HepG2 (cell line): Measurements from ENCODE around the gene GSK3A. TPM values are rescaled to one million over a fixed set of nuclear protein-coding genes. Genes with fewer than 3 reads are reported as not detected.

ENCODE experiments used
- AHDC1 ChIP-seq: sonication (generic); formaldehyde crosslinking; IDR thresholded peaks from 2 replicates; pipeline ENCODE4 v1.5.1; 2020; ENCODE audit warnings: mild to moderate bottlenecking, missing genetic modification reagents, borderline replicate concordance
- ARNT2 ChIP-seq: sonication (generic); formaldehyde crosslinking; IDR thresholded peaks from 2 replicates; pipeline ENCODE4 v1.8.0; 2022; ENCODE audit warnings: mild to moderate bottlenecking, low read depth, missing genetic modification reagents, moderate library complexity
- FOSL1 ChIP-seq: sonication (generic); formaldehyde crosslinking; IDR thresholded peaks from 2 replicates; pipeline ENCODE4 v1.9.0; 2021; ENCODE audit warnings: missing genetic modification reagents, borderline replicate concordance
- HMGXB4 ChIP-seq, 2 experiments: sonication (generic) in 1 of 2; formaldehyde crosslinking in 1 of 2; IDR thresholded peaks; 2 replicates each; pipeline versions ENCODE4 v1.4.0 to v1.6.1; 2018 to 2020; ENCODE audit warnings: missing genetic modification reagents in 2 of 2, borderline replicate concordance in 1 of 2, low read depth in 1 of 2, mild to moderate bottlenecking in 1 of 2, missing biosample characterization in 1 of 2
- IKZF4 ChIP-seq: sonication (generic); formaldehyde crosslinking; IDR thresholded peaks from 2 replicates; pipeline ENCODE4 v1.5.1; 2020; ENCODE audit warnings: borderline replicate concordance, mild to moderate bottlenecking, low read depth, missing genetic modification reagents; ENCODE audit errors: not compliant biosample characterization
- KLF13 ChIP-seq: sonication (generic); formaldehyde crosslinking; IDR thresholded peaks from 2 replicates; pipeline ENCODE4 v1.4.0; 2020; ENCODE audit warnings: mild to moderate bottlenecking, missing genetic modification reagents
- RBM39 ChIP-seq: fragments of 200-400 bp; formaldehyde crosslinking; IDR thresholded peaks from one replicate; pipeline ENCODE4 v1.6.1; 2018; ENCODE audit warnings: antibody characterized with exemption, mild to moderate bottlenecking, low read depth, low read length; ENCODE audit not compliant: poor library complexity, severe bottlenecking
- RNF219 ChIP-seq: sonication (generic); formaldehyde crosslinking; IDR thresholded peaks from 2 replicates; pipeline ENCODE4 v1.5.0; 2020; ENCODE audit warnings: mild to moderate bottlenecking, missing genetic modification reagents
- ZBTB43 ChIP-seq: sonication (generic); formaldehyde crosslinking; conservative IDR thresholded peaks from 2 replicates; pipeline ENCODE4 v1.4.0; 2020; ENCODE audit warnings: missing genetic modification reagents
- ZNF235 ChIP-seq: sonication (generic); formaldehyde crosslinking; IDR thresholded peaks from 2 replicates; pipeline ENCODE4 v1.8.1; 2023; ENCODE audit warnings: mild to moderate bottlenecking, missing genetic modification reagents, borderline replicate concordance
- ZNF503 ChIP-seq: sonication (generic); formaldehyde crosslinking; IDR thresholded peaks from 2 replicates; pipeline ENCODE4 v1.4.0; 2020; ENCODE audit warnings: missing genetic modification reagents
- ZNF563 ChIP-seq: sonication (generic); formaldehyde crosslinking; IDR thresholded peaks from 2 replicates; pipeline ENCODE4 v1.8.0; 2022; ENCODE audit warnings: mild to moderate bottlenecking, moderate library complexity, missing genetic modification reagents
- ZNF598 ChIP-seq: sonication (generic); formaldehyde crosslinking; IDR thresholded peaks from 2 replicates; pipeline ENCODE4 v1.5.1; 2020; ENCODE audit warnings: mild to moderate bottlenecking, missing genetic modification reagents, borderline replicate concordance
- ZNF883 ChIP-seq: sonication (generic); formaldehyde crosslinking; IDR thresholded peaks from 2 replicates; pipeline ENCODE4 v1.5.1; 2020; ENCODE audit warnings: mild to moderate bottlenecking, missing genetic modification reagents; ENCODE audit errors: not compliant biosample characterization
- polyA plus RNA-seq, 8 experiments: library from polyadenylated mRNA; depleted of rRNA in 3 of 8; stranded (reverse) in 7 of 8; unstranded in 1 of 8; fragments of >200 nt; fragmentation: Illumina TruSeq in 4 of 8; extraction: Trizol in 4 of 8; gene quantifications; 2 replicates each; pipeline versions ENCODE4 v1.2.1 to v1.2.3, GENCODE V29; 2011 to 2016; ENCODE audit warnings: low read depth in 4 of 8, missing spikeins in 1 of 8, mixed read lengths in 1 of 8; ENCODE audit not compliant: insufficient read depth in 1 of 8
- total RNA-seq, 5 experiments: library from RNA; depleted of rRNA; stranded (reverse); fragments of >200 nt; fragmentation: Illumina TruSeq; extraction: Trizol; gene quantifications; 2 replicates each; pipeline ENCODE4 v1.2.3, GENCODE V29; 2016; ENCODE audit warnings: low read depth in 1 of 5

GSK3A gene
- total and polyA plus RNA-seq, 2 of the 13 experiments (the other 11 are each of a cell fraction or from before 2014, with no cell fraction given): 16.9 to 52.5 TPM

- TF ChIP-seq ZBTB43 (CRISPR knock-in tag) (no peak), RBM39 (peak; percentile 81), ZNF883 (no peak), ZNF598 (no peak), IKZF4 (CRISPR knock-in tag) (no peak), RNF219 (CRISPR knock-in tag) (no peak), ZNF235 (CRISPR knock-in tag) (no peak), ARNT2 (CRISPR knock-in tag) (0 out of 2 replicates have a peak, but pooled peaks have one; percentile 9), AHDC1 (no peak), HMGXB4 (CRISPR knock-in tag; IDR thresholded peaks at IDR 0.05; ENCODE audit: borderline replicate concordance in 1 of 2, low read depth in 1 of 2) (no peak), ZNF503 (CRISPR knock-in tag) (no peak), KLF13 (CRISPR knock-in tag) (no peak), FOSL1 (CRISPR knock-in tag) (no peak), ZNF563 (CRISPR knock-in tag) (no peak)
Measured at GRCh38 chr19:42246922-42247639, 4.7 kb upstream of the GSK3A start (continued).
